CD4-positive, alpha-beta T cell treated with Interleukin-21 for 1 hour (primary cell): Measurements from ENCODE around the gene GBP7.
"Not testable (repeated sequence)": the region's sequence is repeated elsewhere in the genome, so short reads cannot be mapped to it uniquely, and the experiment has no call there.

Experiments used
- DNase-seq: peaks from one replicate; pipeline ENCODE4 v3.0.0-alpha.2; 2020

GBP7 gene

DNA sequence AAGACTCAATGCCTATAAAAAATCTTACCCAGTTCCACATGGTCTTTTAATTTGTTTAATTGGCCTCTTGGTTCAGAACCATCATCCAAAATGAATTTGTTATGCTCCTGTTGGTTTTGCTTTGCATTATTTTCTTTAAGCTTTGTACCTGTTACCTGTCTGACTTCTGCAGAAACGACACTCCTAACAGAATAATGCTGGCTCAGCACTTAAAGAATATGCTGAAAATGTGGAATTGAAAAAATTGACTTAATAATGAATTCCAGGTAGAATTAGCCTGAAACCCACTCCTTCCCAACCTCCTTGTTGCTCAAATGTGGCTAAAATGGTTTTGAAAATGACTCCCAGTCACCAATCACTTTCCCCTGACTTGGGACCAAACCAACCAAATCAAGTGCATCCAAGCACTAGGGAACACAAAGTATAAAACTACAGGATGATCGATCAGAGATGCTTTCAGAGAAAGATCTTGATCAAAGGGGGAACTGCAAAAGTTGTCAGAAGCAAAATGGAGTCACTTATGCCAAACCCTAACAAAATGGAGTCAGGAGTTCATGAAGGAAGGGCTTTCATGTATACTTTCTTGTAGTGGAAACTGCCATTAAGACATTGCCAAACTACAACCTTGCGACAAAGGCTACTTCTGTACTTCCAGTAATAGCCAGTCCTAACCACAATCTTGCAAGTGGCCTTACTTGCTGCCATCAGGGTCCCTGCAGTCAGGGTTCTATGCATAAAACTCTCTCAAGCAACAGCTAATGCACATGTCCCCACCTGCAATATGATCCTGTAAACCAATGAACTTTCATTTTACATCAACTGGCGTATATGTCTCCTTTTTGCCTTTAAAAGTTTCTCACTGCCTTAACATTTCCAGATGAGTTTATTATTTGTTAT lies 5.4 kb downstream of the GBP7 start:
- DNase-seq = no peak

DNA sequence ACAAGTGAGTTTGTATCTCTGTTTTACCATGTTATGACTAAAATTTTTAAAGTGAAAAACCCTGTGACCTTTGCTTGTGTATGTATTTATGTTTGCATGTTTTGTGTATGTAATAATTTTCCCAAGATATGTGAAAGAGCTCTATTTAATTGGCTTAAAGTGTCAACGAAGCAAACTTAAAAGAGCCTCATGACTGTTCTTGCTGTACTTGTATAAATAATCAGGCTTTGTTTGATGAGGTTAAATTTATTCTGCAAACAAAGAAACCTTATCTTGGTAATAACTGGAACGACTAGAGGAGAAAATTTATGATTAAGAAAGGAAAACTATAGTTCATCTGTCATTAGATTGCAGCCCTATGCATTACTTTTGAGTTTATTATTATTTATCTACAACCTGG lies 6.6 kb downstream of the GBP7 start:
- DNase-seq = no peak

DNA sequence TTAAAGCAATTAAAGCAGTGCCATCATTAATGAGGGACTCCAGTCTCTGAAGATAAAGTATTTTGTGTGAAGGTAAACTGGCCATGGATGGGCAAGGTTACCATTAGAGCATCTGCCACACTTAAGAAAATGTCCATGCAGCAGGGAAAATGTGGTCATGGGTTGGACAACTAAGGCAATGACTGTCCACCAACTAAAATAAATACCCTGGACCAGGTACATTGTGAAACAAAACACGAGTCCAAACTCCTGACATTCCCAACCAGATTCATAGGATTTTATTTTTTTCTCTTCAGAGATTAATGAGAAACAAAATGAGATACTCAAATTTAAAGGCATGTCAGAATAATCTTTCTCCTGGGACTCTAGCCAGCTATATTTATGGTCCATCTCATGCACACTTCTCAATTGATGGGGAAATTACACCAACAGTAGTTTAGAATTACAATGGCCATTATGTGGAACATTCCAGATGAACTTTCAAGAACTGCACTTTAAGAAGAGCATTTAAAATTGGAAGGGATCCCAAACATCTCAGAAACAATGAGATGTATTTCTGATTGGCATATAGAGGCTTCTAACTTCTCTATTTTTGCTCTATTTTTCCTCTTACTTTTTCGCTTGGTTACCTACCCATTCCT lies 8.1 kb downstream of the GBP7 start:
- no peak for DNase-seq

DNA sequence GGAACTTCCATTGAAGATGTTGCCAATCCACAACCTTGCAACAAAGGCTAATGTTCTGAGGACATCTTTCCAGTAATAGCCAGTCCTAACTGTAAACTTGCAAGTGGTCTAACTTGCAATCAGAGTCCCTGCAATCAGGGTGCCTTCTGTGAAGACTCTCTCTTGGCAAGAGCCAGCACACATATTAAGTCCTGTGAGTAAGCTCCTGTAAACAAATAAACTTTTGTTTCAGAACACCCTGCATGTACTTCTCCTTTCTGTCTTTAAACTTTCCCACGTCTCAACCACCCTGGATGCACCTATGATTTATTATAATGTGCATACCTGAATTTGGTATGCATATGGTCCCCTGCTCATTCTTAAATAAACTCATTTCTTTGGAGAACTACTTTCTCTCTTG lies 9.1 kb downstream of the GBP7 start:
- no peak for DNase-seq

DNA sequence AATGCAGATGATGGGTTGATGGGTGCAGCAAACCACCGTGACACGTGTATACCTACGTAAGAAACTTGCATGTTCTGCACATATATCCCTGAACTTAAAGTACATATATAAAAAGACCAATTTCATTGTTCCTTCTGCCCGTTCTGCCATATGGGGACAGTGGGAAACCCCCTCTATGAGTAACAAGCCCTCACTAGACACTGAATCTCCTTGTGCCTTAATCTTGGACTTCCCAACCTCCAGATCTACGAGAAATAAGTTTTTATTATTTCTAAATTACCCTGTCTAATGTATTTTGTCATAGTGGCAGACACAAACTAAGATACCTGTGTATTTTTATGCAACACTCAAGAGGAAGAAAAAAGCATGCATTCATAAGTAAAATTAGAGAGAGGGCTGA lies 10.0 kb downstream of the GBP7 start:
- DNase-seq = no peak

DNA sequence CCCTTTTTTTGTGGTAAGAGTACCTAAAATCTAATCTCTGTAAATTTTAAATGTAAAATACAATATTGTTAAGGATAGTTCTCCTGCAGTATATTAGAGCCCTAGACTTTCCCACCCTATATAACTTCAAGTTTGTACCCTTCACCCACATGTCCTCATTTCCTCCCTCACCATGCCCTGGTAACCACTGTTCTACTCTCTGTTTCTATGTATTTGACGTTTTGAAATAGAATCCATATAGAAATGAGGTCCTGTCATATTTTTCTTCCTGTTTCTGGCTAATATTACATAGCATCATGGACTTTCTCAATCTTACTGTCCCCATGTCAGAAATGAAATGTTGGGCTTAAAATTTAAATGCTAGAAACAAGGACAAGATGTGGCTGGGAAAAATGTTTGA lies 24.8 kb downstream of the GBP7 start:
- no peak for DNase-seq

DNA sequence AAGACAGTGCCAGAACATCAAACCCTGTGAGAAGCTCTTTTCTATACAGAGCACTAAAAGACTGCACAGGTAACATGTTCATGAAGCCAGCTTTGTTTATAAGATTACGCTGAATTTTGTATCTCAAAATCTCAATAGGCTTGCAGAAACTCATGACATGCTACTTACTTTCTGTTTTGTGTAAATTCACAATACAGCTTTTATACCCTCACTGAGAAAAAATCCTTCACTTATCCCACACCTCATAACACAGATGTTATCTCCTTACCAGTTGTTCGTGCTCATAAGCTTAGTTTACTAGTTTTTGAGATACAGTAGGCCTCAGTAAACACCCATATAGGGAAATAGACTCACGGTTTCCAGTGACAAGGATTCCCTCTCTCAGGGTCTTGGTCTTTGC lies 25.8 kb downstream of the GBP7 start:
- no peak for DNase-seq

DNA sequence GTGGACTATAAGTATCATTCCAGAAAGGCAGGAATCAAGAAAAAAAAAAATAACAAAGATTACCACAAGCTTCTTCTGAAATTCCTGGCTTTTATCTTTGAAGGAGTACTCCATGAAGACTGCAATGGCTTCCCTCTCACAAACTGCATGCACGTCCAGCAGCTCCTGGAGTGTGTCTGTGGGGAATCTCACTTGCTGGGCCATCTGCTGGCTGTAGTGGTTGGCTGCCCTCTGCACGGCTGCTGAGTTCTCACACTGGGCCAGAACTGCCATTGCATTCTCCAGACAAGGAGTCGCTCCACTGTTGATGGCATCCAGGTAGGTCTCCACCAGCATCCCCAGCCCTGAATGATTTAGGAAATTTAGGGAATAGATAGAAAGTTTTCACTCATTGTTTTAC lies 26.6 kb downstream of the GBP7 start:
- DNase-seq = no peak

DNA sequence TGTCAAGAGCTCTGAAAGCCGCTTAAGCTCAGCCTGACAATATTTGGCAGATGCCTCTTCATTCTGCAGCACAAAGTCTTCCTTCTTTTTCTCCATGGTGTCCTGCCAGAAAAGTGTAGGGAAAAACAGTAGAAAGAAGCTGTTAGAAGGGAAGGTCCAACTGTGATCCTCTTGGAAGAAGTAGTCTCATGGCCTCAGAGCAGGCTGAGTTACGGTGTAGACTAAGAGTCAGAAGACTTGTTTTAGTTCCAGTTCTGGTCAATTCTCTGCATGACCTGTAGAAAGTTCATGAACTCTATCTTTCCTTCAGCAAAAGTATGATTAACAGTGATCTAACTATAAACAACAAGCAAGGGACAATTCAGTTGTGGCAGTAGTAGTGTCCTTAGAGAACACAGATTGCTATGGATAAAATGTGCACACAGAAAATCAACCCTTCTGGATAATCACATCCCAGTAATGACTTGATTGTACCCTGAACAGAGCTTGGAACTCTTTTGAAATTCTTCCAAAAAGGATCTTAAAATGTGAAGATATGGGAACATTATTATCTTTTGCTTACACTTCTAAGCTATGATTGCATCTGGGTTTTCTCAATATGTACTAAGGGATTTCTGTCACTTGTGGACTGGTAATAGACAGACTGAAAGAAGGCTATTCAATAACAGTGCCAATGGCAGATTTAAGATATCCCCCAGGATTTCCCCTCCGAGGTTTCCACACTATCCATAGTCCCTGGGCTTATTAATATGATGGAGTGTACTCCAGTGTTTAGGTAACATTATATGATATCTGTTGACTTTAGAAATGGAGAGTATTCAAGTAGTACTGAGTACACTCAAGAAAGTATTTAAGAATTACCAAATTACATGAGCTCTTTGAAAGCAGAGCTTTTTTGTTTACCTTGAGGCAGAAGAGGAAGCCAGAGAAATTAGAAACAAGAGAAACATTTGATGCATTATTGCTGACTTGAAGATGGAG lies 27.8 kb downstream of the GBP7 start:
- DNase-seq = no peak

DNA sequence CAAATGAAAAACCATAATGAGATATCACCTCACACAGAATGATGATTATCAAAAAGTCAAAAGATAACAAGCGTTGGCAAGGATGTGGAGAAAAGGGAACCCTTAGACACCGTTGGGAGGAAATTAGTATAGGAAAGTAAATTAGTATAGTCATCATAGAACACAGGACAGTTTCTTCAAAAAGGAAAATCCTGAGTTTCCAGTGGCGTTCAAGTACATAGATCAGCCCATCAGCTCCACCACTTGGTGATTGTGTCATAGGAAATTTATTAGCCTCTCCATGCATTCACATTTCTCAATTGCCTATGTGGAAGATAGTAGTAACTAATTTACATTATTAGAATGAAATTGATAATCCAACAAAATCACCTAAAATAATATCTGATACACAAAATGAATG lies 29.1 kb downstream of the GBP7 start:
- no peak for DNase-seq

DNA sequence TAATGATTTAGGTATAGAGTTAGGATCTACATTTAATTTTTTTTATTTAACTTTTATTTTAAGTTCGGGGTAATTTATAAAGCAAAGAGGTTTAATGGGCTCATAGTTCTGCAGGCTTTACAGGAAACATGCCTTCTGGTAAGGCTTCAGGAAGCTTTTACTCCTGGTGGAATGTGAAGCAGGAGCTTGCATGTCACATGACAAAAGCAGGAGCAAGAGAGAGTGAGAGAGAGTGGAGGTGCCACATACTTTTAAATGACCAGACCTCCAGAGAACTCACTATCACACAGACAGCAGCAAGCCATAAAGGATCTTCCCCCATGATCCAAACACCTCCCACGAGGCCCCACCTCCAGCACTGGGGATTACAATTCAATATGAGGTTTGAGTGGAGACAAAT lies 32.3 kb downstream of the GBP7 start:
- no peak for DNase-seq

DNA sequence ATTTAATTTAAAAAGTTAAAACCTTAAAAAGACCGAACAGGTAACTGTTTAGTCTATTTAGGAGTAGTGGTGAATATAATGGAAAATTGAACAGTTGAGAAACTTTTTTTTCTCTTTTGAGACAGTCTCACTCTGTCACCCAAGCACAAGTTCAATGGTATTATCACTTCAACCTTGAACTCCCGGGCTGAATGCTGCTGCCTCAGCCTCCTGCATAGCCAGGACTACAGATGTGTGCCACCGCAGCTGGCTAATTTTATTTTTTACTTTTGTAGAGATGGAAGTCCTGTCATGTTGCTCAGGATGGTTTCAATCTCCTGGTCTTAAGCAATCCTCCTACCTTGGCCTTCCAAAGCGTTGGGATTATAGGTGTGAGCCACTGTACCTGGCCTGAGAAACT lies 33.6 kb downstream of the GBP7 start:
- DNase-seq = no peak

DNA sequence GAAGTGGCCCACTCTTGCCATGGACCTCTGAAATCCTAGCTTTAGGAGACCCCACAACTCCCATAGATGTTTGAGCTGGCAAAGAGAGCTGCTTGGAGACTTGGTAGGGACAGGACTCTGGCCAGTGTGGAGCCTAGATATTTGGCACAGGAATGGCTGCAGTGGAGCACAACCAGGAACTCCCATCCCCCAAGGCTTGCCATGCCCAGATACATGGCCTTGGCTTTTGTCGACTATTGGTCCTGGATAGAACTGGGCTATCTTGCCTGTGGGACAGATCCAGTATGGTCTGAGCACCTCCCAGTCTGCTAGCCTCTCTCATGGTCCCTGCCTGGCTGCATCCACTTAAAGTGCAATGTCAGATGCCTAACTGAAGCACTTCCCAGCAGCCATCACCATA lies 42.1 kb downstream of the GBP7 start:
- DNase-seq = no peak

DNA sequence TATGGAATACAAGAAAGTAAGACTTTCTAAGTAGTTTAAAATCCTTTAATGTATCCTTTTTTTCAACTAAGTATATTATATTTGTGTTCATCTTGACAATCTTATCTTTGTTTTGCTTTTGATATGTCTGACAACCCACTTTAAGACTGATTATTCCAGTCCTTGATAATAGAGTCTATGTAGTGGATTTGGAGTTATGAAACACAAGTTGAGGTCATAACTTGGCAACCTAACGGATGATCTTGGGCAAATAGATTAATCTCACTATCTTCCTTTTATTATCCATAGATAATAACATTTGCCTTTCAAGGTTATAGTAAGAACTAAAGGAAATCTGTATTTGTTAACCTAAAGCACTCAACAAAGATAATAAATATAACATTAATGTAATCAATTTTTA lies 45.1 kb downstream of the GBP7 start:
- DNase-seq = no peak

DNA sequence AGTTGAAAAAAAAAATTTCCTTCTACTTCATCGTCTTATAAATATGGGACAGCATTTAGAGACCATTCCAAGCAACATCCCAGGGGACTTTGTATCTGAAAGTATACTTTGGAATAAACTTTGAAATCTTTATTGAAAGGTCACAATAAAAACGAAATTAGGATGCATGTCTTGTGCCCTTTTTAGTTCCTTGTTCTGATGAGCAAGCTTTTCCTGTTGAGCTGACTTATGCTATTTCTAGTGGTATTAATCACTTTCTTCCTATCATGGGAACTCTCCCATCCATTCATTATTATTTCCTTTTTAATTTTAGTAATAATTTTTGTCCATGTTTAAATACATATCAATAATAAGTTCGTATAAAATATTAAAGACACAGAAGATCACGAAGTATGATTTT lies 45.9 kb downstream of the GBP7 start:
- DNase-seq = no peak

DNA sequence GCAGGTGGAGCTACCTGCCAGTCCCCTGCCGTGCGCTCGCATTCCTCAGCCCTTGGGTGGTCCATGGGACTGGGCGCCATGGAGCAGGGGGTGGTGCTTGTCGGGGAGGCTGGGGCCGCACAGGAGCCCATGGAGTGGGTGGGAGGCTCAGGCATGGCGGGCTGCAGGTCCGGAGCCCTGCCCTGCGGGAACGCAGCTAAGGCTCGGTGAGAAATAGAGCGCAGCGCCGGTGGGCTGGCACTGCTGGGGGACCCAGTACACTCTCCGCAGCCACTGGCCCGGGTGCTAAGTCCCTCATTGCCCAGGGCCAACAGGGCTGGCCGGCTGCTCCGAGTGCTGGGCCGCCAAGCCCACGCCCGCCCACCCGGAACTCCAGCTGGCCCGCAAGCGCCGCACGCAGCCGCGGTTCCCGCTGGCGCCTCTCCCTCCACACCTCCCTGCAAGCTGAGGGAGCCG lies 47.8 kb downstream of the GBP7 start:
- DNase-seq = not testable (repeated sequence)

DNA sequence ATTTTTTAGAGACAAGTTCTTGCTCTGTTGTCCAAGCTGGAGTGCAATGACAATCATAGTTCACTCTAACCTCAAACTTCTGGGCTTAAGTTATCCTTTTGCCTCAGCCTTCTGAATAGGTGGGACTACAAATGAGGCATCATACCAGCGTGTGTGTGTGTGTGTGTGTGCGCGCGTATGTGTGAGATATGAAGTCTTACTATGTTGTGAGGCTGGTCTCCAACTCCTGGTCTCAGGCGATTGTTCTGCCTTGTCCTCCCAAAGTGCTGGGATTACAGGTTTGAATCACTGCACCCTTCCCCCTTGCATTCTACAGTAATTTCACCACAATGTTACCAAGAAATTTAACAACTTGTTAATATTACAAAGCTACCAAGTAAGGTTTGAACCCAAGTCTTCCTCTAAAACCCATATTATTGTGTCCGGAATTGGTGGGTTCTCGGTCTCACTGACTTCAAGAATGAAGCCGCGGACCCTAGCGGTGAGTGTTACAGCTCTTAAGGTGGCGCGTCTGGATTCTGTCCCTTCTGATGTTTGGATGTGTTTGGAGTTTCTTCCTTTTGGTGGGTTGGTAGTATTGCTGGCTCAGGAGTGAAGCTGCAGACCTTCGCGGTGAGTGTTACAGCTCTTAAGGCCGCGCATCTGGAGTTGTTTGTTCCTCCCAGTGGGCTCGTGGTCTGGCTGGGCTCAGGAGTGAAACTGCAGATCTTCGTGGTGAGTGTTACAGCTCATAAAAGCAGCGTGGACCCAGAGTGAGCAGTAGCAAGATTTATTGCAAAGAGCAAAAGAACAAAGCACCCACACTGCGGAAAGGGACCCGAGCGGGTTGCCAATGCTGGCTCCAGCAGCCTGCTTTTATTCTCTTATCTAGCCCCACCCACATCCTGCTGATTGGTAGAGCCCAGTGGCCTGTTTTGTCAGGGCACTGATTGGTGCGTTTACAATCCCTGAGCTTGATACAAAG lies 48.9 kb downstream of the GBP7 start:
- peak; percentile 91 for DNase-seq

DNA sequence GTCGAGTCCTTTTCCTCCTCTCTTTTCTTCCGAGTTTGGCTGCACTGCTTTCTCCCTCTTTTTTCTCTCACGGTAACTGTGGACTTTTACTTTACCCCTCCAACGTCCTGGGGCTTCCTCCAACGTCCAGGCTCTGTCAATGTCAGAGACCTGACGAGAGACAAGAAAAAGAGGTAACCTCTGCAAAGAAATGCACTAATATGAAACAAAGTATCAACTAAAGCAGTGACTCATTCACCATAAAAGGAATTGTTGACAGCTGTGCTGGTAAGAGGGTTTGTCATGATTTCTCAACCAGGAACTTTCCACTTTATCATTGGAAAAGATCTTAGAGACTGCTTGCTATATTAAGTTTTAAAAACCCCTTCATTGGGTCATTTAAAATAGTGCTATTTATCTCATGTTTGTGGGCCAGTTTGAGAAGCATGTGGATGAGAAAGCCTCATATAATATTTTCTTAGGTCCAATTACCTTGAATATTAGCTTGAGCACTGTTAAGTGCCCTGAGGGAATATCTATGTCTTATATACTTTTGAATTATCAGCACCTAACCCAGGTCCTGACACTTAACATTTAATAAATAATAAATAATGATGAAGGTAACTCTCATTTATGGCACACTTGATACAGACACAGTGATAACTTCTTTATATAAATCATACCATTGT lies 49.8 kb downstream of the GBP7 start, which contains the start of gene GBP2:
GBP2 (minus strand) TSS at position 202 of the 668 bp plus-strand sequence. CDS start 4,148 bp downstream, outside the sequence.
- DNase-seq = peak; percentile 75

DNA sequence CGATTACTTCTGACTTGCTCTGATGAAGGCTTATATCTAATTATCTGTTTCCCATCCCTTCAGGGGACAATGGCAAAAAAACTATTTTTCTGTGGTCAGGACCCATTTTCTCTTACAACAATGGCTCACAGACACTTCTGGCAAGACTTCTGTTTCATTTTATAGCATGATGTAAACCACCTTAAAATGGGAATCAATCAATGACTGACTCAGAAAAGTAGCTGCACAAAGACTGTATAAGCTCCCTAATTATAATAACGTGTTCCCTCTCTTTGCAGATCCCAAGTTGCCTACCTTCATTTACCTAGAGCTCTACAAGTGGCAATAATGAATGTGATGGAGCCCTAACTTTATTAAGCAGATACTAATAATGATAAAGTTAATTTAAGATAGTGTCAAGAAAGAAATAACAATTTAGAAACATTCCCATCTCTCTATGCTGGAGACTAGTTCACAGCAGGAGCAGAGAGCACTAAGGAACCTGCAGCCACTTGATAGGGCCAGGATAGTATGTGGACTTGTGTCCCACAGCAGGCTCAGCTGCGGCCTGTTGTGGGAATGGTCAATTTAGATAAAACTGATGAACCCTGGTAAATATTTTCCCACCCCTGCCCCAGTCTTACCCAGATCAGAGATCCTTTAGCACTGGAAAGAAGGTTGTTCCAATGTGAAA lies 50.4 kb downstream of the GBP7 start:
- DNase-seq = peak; percentile 29

DNA sequence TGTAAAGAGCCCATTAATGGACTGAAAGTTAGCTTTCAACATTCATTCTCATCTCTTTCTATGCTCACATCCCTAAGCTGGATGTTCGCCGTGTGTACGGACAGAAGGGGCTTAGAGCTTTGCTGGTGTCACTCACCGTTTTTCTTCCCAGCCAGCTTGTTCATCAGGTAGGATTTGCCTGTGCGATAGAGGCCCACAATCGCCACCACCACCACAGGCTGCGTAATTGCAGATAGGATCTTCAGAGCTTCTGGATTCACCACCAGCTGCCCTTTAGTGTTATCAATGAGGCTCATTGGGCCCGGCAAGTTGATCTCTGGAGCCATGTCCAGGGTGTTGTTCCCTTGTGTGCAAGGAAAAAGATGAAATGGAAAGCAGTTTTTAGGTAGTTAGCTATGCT lies 54.2 kb downstream of the GBP7 start:
- DNase-seq = no peak

DNA sequence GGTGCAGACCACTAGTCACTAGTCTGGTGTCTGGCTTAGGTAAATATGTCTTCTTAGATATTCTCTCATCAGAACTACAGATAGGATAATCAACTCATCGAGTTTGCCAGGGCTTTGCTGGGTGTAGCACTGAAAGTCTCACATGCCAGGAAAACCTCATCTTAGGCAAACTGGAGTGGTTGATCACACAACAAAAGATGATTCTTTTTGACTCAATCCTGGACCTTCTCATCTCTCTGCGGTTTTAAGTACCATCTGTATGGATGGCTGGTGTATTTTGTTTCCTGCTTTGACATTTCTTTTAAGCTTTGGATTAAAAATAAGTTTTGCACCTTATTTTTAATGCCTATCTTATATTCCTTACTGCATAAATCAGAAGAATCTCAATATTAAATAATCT lies 61.1 kb downstream of the GBP7 start:
- DNase-seq = no peak
